Left ventricle myocardium inferior (tissue), 1 donor: ENCODE results near the gene HAPLN2. TPM values are rescaled to one million over a fixed set of nuclear protein-coding genes. Genes with fewer than 3 reads are reported as not detected.

Experiments
- DNase-seq: peaks from one replicate; pipeline ENCODE4 v3.0.0-alpha.2; 2020
- H3K27ac ChIP-seq: fragments of 200-600 bp; replicated peaks from 2 replicates; pipeline ENCODE4 v1.8.0; 2021
- H3K27me3 ChIP-seq: fragments of 200-600 bp; 2 replicates; pipeline ENCODE4 v1.8.0; 2021; ENCODE audit warnings: low read depth
- H3K36me3 ChIP-seq: fragments of 200-600 bp; 2 replicates; pipeline ENCODE4 v1.8.0; 2021
- H3K4me1 ChIP-seq: fragments of 200-600 bp; 2 replicates; pipeline ENCODE4 v1.8.0; 2021
- H3K4me3 ChIP-seq: fragments of 200-600 bp; 2 replicates; pipeline ENCODE4 v1.8.0; 2021; ENCODE audit warnings: mild to moderate bottlenecking, moderate library complexity
- H3K9me3 ChIP-seq: fragments of 200-600 bp; replicated peaks from 2 replicates; pipeline ENCODE4 v1.8.0; 2021
- intact Hi-C: fragments of 100-400 bp; cut with micrococcal nuclease; formaldehyde crosslinking; loops from one replicate; pipeline ENCODE4 v1.11.0; 2022
- total RNA-seq: library from RNA; stranded (reverse); fragmentation: NEBNext Ultra II Directional; extraction: Animal tissue kit (Norgen Biotek cat#: 25700); gene quantifications from one replicate; pipeline ENCODE4 v1.2.1, GENCODE V29; 2021
- TF ChIP-seq, protein P1 (sequence below): fragments of 200-600 bp; IDR thresholded peaks from 2 replicates; pipeline ENCODE4 v1.8.0; 2021; ENCODE audit warnings: antibody characterized with exemption, mild to moderate bottlenecking, borderline replicate concordance
- donor health status: DM: no; HTN: yes; CAD: no; lungs with severe emphysema.

Gene HAPLN2
- total RNA-seq, 1 donor from 2014 or later, result 1.2 TPM

DNA sequence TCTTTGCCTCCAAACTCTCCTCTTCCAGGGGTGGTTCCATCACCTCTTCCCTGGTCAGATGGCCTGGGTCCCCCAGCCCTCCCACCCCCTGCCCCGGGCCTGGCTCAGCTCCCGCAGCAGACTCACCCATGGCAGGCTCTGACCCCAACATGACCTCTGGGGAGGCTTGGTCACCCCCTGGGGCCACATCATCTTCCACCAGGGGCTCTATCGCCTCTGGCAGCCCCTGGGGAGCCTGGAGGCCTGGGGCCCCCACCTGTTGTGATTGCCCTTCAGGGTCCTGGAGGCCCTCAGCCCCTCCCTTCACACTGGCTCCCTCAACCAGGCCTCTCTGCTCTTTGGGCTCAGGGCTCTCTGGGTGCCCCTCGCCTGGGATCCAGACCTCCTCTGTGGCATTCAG lies 51.6 kb downstream of the HAPLN2 start:
- Histone ChIP-seq H3K4me1 (peaks cover 100% of the 10 kb centered on the region), H3K4me3 (no peak overlapping the region), H3K27ac (peak overlapping the region; percentile 96), H3K36me3 (peaks cover 35% of the 10 kb centered on the region), H3K27me3 (no peaks in the 10 kb centered on the region), H3K9me3 (no peaks in the 10 kb centered on the region)
- TF ChIP-seq, protein P1, sequence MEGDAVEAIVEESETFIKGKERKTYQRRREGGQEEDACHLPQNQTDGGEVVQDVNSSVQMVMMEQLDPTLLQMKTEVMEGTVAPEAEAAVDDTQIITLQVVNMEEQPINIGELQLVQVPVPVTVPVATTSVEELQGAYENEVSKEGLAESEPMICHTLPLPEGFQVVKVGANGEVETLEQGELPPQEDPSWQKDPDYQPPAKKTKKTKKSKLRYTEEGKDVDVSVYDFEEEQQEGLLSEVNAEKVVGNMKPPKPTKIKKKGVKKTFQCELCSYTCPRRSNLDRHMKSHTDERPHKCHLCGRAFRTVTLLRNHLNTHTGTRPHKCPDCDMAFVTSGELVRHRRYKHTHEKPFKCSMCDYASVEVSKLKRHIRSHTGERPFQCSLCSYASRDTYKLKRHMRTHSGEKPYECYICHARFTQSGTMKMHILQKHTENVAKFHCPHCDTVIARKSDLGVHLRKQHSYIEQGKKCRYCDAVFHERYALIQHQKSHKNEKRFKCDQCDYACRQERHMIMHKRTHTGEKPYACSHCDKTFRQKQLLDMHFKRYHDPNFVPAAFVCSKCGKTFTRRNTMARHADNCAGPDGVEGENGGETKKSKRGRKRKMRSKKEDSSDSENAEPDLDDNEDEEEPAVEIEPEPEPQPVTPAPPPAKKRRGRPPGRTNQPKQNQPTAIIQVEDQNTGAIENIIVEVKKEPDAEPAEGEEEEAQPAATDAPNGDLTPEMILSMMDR, result no peak
- no peak for DNase-seq
- intact Hi-C loops, result no loop called here

DNA sequence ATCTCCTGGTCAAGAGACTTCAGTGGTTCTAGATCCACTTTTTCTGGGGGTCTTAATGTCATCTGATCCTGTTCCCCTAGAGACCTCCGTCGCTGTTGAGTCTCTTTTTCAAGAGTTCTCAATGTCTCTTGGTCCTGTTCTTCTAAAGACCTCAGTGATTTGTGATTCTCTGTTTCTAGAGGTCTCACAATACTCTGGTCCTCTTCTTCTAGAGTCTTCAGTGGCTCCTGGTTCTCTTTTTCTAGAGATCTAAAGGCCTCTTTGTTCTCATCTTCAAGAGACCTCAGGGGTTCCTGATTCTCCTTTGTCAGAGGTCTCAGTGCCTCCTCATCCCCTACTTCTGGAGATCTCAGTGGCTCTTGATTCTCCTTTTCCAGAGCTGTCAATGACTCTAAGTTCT lies 52.6 kb downstream of the HAPLN2 start:
- Histone ChIP-seq H3K9me3 (no peaks in the 10 kb centered on the region), H3K4me1 (peaks cover 100% of the 10 kb centered on the region), H3K36me3 (peaks cover 35% of the 10 kb centered on the region), H3K4me3 (no peak overlapping the region), H3K27me3 (no peaks in the 10 kb centered on the region), H3K27ac (peak overlapping the region; percentile 96)
- DNase-seq, result no peak
- intact Hi-C loops, result no loop called here
- TF ChIP-seq, protein P1, result no peak

DNA sequence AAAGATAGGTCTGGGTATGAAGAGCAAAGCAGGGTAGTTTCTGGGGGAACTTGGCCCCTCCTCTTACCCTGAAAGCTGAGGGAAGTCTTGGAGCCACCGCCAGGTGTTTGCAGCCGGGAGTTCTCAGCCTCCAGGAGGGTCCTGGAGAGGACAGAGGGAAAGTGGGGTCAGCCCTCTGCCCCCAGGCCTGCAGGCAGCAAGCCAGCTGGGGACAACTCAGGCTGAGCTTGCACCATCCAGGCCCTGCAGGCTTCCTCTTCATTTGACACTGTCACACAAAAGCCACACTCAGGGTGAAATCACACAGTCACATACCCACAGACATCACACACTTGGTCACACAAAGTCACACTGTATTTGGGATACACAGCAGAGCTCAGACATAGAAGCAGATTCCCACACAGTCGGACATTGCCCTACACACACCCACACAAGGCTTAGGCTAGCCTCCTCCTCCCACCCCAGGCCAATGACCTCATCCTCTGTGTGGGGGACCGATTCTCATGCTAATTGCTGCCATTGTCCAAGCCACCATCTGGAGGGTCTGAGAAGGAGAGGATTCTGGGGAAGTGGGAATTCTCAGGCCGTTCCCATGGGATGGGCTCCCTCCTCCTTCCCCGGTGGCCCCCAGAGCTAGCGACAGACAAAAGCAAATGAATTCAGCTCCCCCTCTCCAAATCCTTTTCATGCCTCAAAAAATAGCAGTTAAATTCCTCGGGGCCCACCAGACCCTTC lies 54.3 kb downstream of the HAPLN2 start:
- H3K4me3 ChIP-seq, result peak overlapping the region; percentile 90
- no peaks in the 10 kb centered on the region for H3K9me3 ChIP-seq
- TF ChIP-seq, protein P1, result no peak
- intact Hi-C loops, result no loop called here
- no peak for DNase-seq
- peaks cover 35% of the 10 kb centered on the region for H3K36me3 ChIP-seq
- H3K4me1 ChIP-seq, result peaks cover 92% of the 10 kb centered on the region
- no peaks in the 10 kb centered on the region for H3K27me3 ChIP-seq
- peak overlapping the region; percentile 96 for H3K27ac ChIP-seq

Other genes with a start within 250 kb of the HAPLN2 start
- 96.8 TPM for gene MEF2D, start 118.6 kb upstream of the HAPLN2 start, total RNA-seq
- gene IQGAP3, start 46.9 kb upstream of the HAPLN2 start, total RNA-seq, result 0.36 TPM
- gene TTC24, start 39.7 kb upstream of the HAPLN2 start, total RNA-seq, result not detected
- gene NAXE, start 27.6 kb upstream of the HAPLN2 start, total RNA-seq, result 102 TPM
- 15.1 TPM for gene GPATCH4, start 17.9 kb upstream of the HAPLN2 start, total RNA-seq
- gene BCAN, start 22.7 kb downstream of the HAPLN2 start, total RNA-seq, result 0.05 TPM
- 164 TPM for gene NES, start 58.0 kb downstream of the HAPLN2 start, total RNA-seq
- gene CRABP2, start 86.2 kb downstream of the HAPLN2 start, total RNA-seq, result 0.60 TPM
- 18.1 TPM for gene METTL25B, start 109.1 kb downstream of the HAPLN2 start, total RNA-seq
- 11.5 TPM for gene ISG20L2, start 109.4 kb downstream of the HAPLN2 start, total RNA-seq
- 92.1 TPM for gene MRPL24, start 121.7 kb downstream of the HAPLN2 start, total RNA-seq
- gene HDGF, start 132.3 kb downstream of the HAPLN2 start, total RNA-seq, result 145 TPM
- 36.3 TPM for gene PRCC, start 148.1 kb downstream of the HAPLN2 start, total RNA-seq
- gene SH2D2A, start 197.4 kb downstream of the HAPLN2 start, total RNA-seq, result 0.88 TPM
- gene INSRR, start 239.7 kb downstream of the HAPLN2 start, total RNA-seq, result 0.41 TPM
- gene NTRK1, start 241.4 kb downstream of the HAPLN2 start, total RNA-seq, result 1.0 TPM